Measurements from ENCODE around the gene HIVEP3.

Gene HIVEP3

GRCh38 chr1:41773842-41774241 is 144.9 kb downstream of the HIVEP3 start:
- Histone ChIP-seq H3K27ac (ENCODE audit: extremely low read depth, low read depth, low read length) (no peak overlapping the region), H3K4me1 (ENCODE audit: control insufficient read depth, insufficient read depth, low read length) (no peaks in the 10 kb centered on the region), H3K9me3 (ENCODE audit: control insufficient read depth, insufficient read depth, low read depth, low read length) (no peaks in the 10 kb centered on the region), H3K4me3 (ENCODE audit: low read depth, low read length) (no peak overlapping the region), H3K36me3 (ENCODE audit: control insufficient read depth in 2 of 2, insufficient read depth in 1 of 2, low read length in 2 of 2) (no peaks in the 10 kb centered on the region)
- ChIA-PET CTCF (no interaction called here), POLR2A (interaction anchor here (0.5 kb wide), 1 partner anchor 108 kb away, joined by 3 read pairs; no protein-coding TSS in a partner anchor)
- TF ChIP-seq ZBTB6 (tag by site-specific recombination; IDR thresholded peaks at IDR 0.05) (no peak), SP2 (tag by site-specific recombination; IDR thresholded peaks at IDR 0.05) (no peak), ZBTB7A (tag by site-specific recombination; IDR thresholded peaks at IDR 0.05; ENCODE audit: low read depth) (no peak), ZNF785 (tag by site-specific recombination; IDR thresholded peaks at IDR 0.05) (no peak), ZNF114 (tag by site-specific recombination; IDR thresholded peaks at IDR 0.05) (no peak), HOXD13 (CRISPR knock-in tag; IDR thresholded peaks at IDR 0.05; ENCODE audit: borderline replicate concordance) (no peak), ZNF280C (tag by site-specific recombination; IDR thresholded peaks at IDR 0.05) (no peak), PRDM10 (tag by site-specific recombination; IDR thresholded peaks at IDR 0.05) (no peak), ZNF571 (tag by site-specific recombination; IDR thresholded peaks at IDR 0.05) (no peak), ZBTB21 (tag by site-specific recombination; IDR thresholded peaks at IDR 0.05) (no peak), ZNF621 (tag by site-specific recombination; IDR thresholded peaks at IDR 0.05) (no peak), ZNF560 (tag by site-specific recombination; IDR thresholded peaks at IDR 0.05; ENCODE audit: borderline replicate concordance) (no peak), ZNF274 (IDR thresholded peaks at IDR 0.05; ENCODE audit: low read length) (no peak), ZNF274 (tag by site-specific recombination; IDR thresholded peaks at IDR 0.05; ENCODE audit: borderline replicate concordance) (no peak), GLIS2 (tag by site-specific recombination; IDR thresholded peaks at IDR 0.05) (no peak), ZNF121 (tag by site-specific recombination; IDR thresholded peaks at IDR 0.05) (no peak), TRIM28 (IDR thresholded peaks at IDR 0.05; ENCODE audit: borderline replicate concordance, low read length) (no peak)

GRCh38 chr1:41773144-41773591 is 145.6 kb downstream of the HIVEP3 start:
- ChIA-PET CTCF (no interaction called here), POLR2A (no interaction called here)
- TF ChIP-seq MZF1 (tag by site-specific recombination; IDR thresholded peaks at IDR 0.05; ENCODE audit: borderline replicate concordance) (no peak), SCRT2 (tag by site-specific recombination; IDR thresholded peaks at IDR 0.05) (peak; percentile 77)
- H3K36me3 ChIP-seq (ENCODE audit: control insufficient read depth in 2 of 2, insufficient read depth in 1 of 2, low read length in 2 of 2) = no peaks in the 10 kb centered on the region
- no peaks in the 10 kb centered on the region for H3K9me3 ChIP-seq (ENCODE audit: control insufficient read depth, insufficient read depth, low read depth, low read length)
- no peaks in the 10 kb centered on the region for H3K4me1 ChIP-seq (ENCODE audit: control insufficient read depth, insufficient read depth, low read length)
- no peak overlapping the region for H3K27ac ChIP-seq (ENCODE audit: extremely low read depth, low read depth, low read length)
- no peak overlapping the region for H3K4me3 ChIP-seq (ENCODE audit: low read depth, low read length)

Measured in HEK293 (cell line).